ENCODE measurements around the gene AMOTL2. TPM values are rescaled to one million over a fixed set of nuclear protein-coding genes. Genes with fewer than 3 reads are reported as not detected.

AMOTL2 gene
- total and polyA plus RNA-seq, 4 donors = 4.2 to 16.7 (median 9.4) TPM

DNA sequence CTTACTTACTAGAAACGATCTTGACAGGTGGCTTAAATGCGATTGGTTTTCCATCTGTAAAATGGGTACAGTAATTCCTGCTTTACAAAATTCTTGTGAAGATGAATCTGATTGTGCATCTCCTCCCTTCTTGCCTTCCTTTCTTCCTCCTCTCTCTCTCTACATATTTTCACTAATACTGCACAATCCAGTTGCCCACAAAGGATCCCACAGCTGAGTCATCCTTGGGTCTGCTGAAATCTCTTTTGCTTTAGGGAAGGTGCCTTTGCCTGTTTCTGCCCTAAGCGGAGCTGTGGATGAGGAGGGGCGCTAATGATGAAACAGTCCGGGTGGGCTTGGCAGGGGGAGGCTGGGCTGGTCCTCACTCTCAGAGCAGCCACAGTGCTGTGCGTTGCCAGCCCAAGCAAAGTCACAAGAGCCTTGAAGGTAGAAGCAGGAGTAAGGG lies 46.1 kb downstream of the AMOTL2 start (continued):
- TF ChIP-seq, protein P1, sequence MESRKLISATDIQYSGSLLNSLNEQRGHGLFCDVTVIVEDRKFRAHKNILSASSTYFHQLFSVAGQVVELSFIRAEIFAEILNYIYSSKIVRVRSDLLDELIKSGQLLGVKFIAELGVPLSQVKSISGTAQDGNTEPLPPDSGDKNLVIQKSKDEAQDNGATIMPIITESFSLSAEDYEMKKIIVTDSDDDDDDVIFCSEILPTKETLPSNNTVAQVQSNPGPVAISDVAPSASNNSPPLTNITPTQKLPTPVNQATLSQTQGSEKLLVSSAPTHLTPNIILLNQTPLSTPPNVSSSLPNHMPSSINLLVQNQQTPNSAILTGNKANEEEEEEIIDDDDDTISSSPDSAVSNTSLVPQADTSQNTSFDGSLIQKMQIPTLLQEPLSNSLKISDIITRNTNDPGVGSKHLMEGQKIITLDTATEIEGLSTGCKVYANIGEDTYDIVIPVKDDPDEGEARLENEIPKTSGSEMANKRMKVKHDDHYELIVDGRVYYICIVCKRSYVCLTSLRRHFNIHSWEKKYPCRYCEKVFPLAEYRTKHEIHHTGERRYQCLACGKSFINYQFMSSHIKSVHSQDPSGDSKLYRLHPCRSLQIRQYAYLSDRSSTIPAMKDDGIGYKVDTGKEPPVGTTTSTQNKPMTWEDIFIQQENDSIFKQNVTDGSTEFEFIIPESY (IDR thresholded peaks at IDR 0.05) = no peak
- TF ChIP-seq, protein P2, sequence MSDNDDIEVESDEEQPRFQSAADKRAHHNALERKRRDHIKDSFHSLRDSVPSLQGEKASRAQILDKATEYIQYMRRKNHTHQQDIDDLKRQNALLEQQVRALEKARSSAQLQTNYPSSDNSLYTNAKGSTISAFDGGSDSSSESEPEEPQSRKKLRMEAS (IDR thresholded peaks at IDR 0.05) = no peak
- no peak for TF ChIP-seq SP1 (IDR thresholded peaks at IDR 0.05)

DNA sequence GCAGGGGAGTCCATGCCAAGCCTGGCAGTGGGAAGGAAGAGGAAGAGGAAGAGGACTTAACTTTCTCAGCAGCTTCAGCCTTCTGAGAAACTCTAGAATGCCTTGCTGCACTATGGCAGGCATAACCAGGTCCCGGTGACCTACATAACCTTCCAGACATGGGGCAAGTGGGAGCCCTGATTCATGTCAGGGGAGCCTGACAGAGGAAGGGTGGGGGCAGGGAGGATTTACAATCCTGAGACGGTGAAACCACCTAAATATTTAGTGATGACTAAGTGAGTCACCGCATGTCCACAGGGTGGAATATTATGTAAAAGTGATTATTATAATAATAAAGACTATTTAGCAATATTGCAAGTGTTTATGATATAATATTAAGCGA lies 46.7 kb downstream of the AMOTL2 start:
- H3K27ac ChIP-seq (ENCODE audit: low read depth in 1 of 2, low read length in 2 of 2) = peak overlapping the region in 1 of 2 donors; percentile 7
- DNase-seq (ENCODE audit: low spot score) = no peak
- TF ChIP-seq EGR1 (IDR thresholded peaks at IDR 0.05; ENCODE audit: low read depth in 2 of 2) (no peak), HNF4G (IDR thresholded peaks at IDR 0.05) (no peak)
- WGBS = 86% methylated on average over 4 of the region's 4 CpGs
- H3K27me3 ChIP-seq (ENCODE audit: control insufficient read depth in 4 of 4, insufficient read depth in 4 of 4, low read length in 3 of 4) = no peaks in the 10 kb centered on the region
- peaks cover 0 to 1% (median 0%) of the 10 kb centered on the region in 4 donors for H3K36me3 ChIP-seq (ENCODE audit: control insufficient read depth in 4 of 4, insufficient read depth in 3 of 4, low read depth in 1 of 4, low read length in 3 of 4)
- no peak overlapping the region for H3K9ac ChIP-seq (ENCODE audit: low read depth in 1 of 2, low read length in 2 of 2)
- peaks cover 0 to 3% (median 2%) of the 10 kb centered on the region in 4 donors for H3K4me1 ChIP-seq (ENCODE audit: control insufficient read depth in 4 of 4, insufficient read depth in 4 of 4, low read length in 3 of 4)
- H3K4me3 ChIP-seq (ENCODE audit: low read depth in 1 of 3, low read length in 3 of 3) = no peak overlapping the region
- H3K9me3 ChIP-seq (ENCODE audit: control insufficient read depth in 4 of 4, low read length in 3 of 4) = no peaks in the 10 kb centered on the region

DNA sequence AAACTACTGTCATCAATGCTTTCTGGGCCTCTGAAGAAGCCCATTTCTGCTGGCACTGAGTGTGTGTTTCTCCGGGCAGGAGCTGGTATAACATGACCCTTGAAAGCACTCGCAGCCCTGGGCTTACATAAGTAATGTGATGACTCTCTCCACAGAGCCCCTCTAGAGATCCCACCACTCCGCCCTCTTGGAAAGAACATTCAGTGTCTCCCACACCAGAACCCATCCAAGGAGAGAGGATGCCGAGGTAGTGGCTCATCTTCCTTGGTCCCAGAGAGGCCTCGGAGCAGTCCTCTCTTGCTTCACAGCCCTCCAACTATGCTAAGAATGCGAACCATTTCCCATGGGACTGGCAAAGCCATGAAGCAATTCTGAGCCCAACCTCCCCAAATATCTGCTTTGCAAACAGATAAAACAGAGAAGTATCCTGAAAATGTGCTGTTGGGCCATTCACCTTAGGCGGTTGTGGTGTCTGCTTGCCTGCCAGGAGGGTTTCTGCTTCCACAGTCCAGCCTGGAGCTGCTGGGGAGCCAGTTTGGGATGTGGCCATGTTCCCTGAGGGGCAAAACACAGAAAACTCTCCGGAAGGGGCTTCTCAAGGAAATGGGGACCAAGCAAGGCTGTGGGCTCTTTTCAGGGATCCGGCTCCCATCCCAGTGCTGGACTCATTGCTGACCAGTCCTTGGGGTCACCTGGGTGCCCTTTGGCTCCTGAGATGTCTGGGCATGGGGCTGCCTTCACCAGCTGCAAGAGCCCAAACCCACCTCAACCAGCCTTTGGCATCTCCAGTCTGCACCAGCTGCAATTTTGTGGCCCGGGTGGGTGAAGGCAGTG lies 47.3 kb downstream of the AMOTL2 start:
- no peak overlapping the region for H3K9ac ChIP-seq (ENCODE audit: low read depth in 1 of 2, low read length in 2 of 2)
- peaks cover 0 to 3% (median 2%) of the 10 kb centered on the region in 4 donors for H3K4me1 ChIP-seq (ENCODE audit: control insufficient read depth in 4 of 4, insufficient read depth in 4 of 4, low read length in 3 of 4)
- no peak for DNase-seq (ENCODE audit: low spot score)
- TF ChIP-seq HNF4G (IDR thresholded peaks at IDR 0.05) (no peak), RAD21 (IDR thresholded peaks at IDR 0.05) (peak in 1 of 2 donors; percentile 40), NR2F2 (IDR thresholded peaks at IDR 0.05) (peak; percentile 57), HNF4A (conservative IDR thresholded peaks at IDR 0.05) (no peak), TAF1 (conservative IDR thresholded peaks at IDR 0.05) (no peak), JUND (IDR thresholded peaks at IDR 0.05) (no peak), EGR1 (IDR thresholded peaks at IDR 0.05; ENCODE audit: low read depth in 2 of 2) (no peak), YY1 (IDR thresholded peaks at IDR 0.05) (no peak), FOXA1 (IDR thresholded peaks at IDR 0.05) (no peak), RXRA (IDR thresholded peaks at IDR 0.05) (peak; percentile 24 to 42), SP1 (IDR thresholded peaks at IDR 0.05) (peak; percentile 39), FOXA2 (IDR thresholded peaks at IDR 0.05) (no peak), GABPA (IDR thresholded peaks at IDR 0.05 in 1 of 2, conservative IDR thresholded peaks at IDR 0.05 in 1 of 2) (no peak)
- TF ChIP-seq, protein P1 (IDR thresholded peaks at IDR 0.05) = no peak
- TF ChIP-seq, protein P3, sequence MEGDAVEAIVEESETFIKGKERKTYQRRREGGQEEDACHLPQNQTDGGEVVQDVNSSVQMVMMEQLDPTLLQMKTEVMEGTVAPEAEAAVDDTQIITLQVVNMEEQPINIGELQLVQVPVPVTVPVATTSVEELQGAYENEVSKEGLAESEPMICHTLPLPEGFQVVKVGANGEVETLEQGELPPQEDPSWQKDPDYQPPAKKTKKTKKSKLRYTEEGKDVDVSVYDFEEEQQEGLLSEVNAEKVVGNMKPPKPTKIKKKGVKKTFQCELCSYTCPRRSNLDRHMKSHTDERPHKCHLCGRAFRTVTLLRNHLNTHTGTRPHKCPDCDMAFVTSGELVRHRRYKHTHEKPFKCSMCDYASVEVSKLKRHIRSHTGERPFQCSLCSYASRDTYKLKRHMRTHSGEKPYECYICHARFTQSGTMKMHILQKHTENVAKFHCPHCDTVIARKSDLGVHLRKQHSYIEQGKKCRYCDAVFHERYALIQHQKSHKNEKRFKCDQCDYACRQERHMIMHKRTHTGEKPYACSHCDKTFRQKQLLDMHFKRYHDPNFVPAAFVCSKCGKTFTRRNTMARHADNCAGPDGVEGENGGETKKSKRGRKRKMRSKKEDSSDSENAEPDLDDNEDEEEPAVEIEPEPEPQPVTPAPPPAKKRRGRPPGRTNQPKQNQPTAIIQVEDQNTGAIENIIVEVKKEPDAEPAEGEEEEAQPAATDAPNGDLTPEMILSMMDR (IDR thresholded peaks at IDR 0.05; ENCODE audit: low read depth, low read length, missing input control) = no peak
- TF ChIP-seq, protein P4, sequence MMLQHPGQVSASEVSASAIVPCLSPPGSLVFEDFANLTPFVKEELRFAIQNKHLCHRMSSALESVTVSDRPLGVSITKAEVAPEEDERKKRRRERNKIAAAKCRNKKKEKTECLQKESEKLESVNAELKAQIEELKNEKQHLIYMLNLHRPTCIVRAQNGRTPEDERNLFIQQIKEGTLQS (IDR thresholded peaks at IDR 0.05) = no peak
- TF ChIP-seq, protein P5, sequence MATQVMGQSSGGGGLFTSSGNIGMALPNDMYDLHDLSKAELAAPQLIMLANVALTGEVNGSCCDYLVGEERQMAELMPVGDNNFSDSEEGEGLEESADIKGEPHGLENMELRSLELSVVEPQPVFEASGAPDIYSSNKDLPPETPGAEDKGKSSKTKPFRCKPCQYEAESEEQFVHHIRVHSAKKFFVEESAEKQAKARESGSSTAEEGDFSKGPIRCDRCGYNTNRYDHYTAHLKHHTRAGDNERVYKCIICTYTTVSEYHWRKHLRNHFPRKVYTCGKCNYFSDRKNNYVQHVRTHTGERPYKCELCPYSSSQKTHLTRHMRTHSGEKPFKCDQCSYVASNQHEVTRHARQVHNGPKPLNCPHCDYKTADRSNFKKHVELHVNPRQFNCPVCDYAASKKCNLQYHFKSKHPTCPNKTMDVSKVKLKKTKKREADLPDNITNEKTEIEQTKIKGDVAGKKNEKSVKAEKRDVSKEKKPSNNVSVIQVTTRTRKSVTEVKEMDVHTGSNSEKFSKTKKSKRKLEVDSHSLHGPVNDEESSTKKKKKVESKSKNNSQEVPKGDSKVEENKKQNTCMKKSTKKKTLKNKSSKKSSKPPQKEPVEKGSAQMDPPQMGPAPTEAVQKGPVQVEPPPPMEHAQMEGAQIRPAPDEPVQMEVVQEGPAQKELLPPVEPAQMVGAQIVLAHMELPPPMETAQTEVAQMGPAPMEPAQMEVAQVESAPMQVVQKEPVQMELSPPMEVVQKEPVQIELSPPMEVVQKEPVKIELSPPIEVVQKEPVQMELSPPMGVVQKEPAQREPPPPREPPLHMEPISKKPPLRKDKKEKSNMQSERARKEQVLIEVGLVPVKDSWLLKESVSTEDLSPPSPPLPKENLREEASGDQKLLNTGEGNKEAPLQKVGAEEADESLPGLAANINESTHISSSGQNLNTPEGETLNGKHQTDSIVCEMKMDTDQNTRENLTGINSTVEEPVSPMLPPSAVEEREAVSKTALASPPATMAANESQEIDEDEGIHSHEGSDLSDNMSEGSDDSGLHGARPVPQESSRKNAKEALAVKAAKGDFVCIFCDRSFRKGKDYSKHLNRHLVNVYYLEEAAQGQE (IDR thresholded peaks at IDR 0.05) = no peak
- TF ChIP-seq, protein P2 (IDR thresholded peaks at IDR 0.05) = no peak
- peak overlapping the region in 1 of 2 donors; percentile 7 for H3K27ac ChIP-seq (ENCODE audit: low read depth in 1 of 2, low read length in 2 of 2)
- no peaks in the 10 kb centered on the region for H3K27me3 ChIP-seq (ENCODE audit: control insufficient read depth in 4 of 4, insufficient read depth in 4 of 4, low read length in 3 of 4)
- no peaks in the 10 kb centered on the region for H3K9me3 ChIP-seq (ENCODE audit: control insufficient read depth in 4 of 4, low read length in 3 of 4)
- H3K4me3 ChIP-seq (ENCODE audit: low read depth in 1 of 3, low read length in 3 of 3) = no peak overlapping the region
- peaks cover 0 to 1% (median 0%) of the 10 kb centered on the region in 4 donors for H3K36me3 ChIP-seq (ENCODE audit: control insufficient read depth in 4 of 4, insufficient read depth in 3 of 4, low read depth in 1 of 4, low read length in 3 of 4)
- WGBS = 76% methylated on average over 10 of the region's 10 CpGs
